Superior temporal gyrus (tissue), 1 donor: ENCODE results near the gene IQSEC3.

Experiments
- DNase-seq: peaks from one replicate; pipeline ENCODE4 v3.0.0-alpha.2; 2016; ENCODE audit errors: extremely low spot score

IQSEC3 gene

DNA sequence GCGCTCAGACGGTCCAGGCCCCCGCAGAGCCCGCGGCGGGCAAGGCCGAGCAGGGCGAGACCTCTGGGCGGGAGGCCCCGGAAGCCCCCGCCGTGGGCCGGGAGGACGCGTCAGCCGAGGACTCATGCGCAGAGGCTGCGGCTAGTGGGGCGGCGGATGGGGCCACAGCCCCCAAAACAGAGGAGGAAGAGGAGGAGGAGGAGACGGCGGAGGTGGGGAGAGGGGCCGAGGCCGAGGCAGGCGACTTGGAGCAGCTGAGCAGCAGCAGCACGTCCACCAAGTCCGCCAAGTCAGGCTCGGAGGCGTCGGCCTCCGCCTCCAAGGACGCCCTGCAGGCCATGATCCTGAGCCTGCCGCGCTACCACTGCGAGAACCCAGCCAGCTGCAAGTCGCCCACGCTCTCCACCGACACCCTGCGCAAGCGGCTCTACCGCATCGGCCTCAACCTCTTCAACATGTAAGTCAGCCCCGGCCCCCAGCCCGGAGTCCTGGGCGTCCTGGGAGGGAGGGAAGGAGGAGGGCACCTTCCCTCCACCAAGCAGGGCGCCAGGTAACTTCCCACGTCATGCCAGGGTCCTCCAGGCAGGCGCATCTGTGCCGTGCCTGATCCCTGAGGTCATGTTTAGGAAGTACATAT lies 72.4 kb downstream of the IQSEC3 start:
- no peak for DNase-seq

DNA sequence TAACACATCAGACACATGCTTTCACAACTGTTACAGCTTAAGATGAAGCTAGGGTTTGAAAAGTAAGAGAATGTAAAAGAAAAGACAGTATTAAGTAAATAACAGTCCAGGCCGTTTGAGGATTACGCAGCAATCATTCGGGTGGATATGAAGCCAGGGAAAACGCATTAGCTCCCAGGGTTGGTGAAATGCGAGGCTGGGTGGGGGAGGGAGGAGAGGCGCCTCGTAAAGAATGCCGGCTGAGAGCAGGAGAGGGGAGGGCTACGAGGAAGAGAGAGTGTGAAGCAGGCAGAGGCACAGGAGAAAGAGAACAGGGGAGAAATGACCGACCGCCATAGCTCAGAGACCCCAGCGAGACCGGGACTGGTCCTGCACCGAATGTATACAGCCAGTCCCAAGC lies 73.0 kb downstream of the IQSEC3 start:
- no peak for DNase-seq

DNA sequence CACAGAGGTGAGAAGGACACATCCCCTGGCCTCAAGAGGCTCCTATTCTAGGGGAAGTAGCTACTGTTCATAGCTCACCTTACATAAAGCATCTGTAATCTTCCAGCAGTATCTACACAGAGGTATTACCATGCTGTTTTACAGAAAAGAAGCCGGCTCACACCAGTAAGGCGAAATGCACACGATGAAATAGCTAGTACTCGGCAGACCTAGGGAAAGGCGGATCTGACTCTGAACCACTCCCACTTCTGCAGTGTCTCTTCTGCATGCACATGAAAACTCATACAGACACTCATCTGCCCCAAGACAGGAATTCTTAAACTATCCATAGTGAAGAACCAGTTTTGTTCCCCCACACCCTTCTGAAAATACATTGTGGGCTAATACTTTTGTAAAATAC lies 73.6 kb downstream of the IQSEC3 start:
- DNase-seq = no peak

DNA sequence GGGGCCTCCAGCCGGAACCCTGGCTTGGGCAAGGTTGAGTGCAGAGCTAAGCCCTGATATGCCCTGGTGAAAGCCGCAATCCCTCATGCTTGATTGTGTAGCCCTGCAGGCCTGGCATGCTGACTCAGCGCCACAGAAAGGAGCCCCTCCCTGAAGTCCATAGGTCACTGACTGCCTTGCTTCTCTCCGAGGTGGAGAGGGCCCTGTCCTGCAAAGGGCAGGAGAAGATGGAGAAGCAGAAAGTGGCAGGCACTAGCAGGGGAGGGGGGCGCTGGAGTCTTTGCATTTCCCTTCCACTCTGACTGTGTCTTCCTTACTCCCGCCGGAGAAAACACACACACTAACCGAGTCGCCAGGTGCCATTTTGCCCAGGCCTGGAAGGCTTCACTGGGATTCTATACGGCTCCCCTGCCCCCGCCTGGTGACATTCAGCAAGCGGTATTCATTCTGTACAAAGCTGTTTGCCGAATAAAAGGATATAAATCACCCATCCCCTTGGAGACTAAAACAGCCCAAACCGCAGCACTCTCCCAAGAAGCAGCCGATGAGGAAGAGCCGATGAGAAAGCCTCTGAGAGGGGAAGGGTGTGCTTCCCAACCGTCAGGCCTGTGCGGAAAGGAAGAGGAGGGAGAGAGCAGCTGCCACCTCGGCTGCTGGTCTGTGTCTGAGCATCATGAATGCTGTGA lies 77.5 kb downstream of the IQSEC3 start:
- no peak for DNase-seq

DNA sequence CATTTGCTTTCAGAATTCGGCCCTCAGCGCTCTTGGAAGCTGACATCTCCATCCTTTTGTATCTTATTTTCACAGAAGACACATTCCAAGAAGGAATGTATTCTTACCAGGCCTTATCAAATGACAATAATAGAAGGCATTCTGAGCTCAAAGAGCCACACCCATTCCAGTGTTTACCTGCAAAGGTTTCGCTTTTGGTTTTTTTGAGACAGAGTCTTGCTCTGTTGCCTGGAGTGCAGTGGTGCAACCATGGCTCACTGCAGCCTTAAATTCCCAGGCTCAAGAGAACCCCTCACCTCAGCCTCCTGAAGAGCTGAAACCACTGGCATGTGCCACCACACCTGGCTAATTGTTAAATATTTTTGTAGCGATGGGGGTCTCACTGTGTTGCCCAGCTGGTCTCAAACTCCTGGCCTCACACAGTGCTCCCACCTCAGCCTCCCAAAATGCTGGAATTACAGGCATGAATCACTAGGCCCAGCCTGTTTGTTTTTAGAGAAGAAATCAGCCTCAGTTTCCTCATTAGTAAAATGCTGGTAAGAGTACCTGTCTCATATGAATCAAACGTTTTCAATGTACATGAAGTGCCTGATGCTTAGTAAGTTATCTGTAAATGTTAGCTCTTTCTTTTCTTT lies 78.2 kb downstream of the IQSEC3 start:
- DNase-seq = no peak

DNA sequence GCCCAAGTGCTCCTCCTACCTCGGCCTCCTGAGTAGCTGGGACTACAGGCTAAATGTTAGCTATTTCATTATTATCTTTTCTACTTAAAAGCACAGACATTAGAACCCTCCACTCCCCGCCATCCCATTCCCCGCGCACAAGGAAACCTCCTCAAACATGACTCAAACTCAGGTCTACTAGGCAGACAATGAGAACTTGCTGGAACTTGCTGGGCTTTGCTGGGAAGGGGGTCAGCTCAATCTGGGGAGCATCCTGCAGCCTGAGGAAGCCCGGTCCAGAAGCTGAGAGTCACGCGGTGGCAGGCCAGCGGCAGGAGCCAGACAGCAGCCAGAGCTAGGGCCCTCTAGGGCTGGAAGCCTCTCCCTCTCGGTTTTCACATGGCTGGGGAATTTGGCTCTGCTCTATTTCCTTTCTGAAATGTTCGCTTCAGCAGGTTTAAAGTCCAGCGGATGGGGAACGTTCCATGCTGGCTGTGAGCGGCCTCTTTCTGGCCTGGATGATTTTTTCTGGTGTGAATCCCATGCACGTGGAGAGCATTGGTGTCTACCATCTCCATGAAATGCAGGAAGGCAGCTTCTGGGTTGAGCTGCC lies 78.9 kb downstream of the IQSEC3 start:
- DNase-seq = no peak

DNA sequence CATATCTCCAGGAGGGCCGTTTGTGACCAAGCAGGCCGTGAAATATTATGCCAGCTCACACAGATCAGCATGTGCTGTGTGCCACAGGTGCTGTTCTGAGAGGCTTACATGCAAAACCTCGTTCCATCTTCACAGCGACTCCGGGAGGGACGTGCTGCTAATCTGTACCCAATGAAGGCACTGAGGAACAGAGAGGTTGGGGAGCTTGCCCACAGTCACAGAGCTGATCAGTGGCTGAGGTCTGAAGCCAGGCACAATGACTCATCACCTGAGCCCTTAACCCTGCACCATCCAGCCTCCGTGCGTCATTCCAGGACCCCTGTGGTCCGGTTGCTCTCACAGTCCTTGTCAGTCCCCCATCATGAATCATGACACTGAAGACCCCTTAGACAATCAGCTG lies 80.7 kb downstream of the IQSEC3 start:
- DNase-seq = no peak

DNA sequence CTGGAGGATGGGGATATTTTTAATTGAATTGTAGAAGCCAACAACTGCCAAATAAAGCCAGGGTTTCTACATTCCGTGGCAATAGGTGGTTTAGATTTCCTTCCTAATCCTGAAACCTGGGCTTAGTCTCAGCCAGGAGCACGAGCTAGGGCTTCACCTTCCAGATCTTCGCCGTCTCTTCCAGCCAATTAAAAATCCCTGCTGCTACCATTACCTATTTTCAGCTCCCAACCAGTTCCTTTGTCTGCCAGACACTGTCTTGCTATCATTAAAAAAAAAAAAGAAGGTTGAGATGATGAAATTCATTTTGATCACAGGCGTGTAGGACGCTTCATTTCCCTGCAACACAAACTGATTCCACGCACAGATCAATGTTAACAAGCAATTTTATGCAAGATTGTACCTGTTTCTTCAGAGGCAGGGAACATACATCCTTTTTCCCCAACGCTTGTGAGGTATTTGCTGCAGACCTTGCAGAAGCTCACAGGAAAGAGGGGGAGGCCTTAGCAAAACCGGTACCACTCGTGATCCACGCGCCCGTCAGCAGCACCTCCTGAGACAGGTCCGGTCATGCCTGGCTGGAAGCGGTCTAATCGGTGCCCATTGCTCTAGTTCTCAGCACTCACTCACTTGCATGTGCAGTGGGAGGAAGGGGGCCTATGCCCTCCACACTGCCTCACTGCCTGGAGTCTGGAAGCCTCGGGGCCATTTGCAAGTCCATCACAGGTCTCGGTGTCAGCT lies 82.3 kb downstream of the IQSEC3 start:
- no peak for DNase-seq

DNA sequence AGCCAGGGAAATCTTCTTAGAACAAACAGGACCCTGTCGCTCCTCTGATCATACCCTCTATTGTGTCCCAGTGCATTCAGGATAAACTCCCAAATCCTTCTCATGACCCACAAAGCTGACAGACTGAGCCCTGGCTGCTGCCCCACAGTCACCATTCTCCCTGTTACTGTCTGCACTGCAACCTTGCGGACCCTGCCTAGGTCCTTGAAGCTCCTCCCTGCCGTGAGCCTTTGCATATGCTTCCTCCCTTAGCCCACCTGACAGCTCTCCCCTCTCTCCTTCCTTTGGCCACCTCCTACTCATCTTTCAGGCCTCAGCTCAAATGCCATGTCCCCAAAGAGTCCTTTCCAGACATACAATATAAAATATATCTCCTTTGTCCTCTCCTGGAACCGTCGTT lies 85.0 kb downstream of the IQSEC3 start:
- DNase-seq = no peak

DNA sequence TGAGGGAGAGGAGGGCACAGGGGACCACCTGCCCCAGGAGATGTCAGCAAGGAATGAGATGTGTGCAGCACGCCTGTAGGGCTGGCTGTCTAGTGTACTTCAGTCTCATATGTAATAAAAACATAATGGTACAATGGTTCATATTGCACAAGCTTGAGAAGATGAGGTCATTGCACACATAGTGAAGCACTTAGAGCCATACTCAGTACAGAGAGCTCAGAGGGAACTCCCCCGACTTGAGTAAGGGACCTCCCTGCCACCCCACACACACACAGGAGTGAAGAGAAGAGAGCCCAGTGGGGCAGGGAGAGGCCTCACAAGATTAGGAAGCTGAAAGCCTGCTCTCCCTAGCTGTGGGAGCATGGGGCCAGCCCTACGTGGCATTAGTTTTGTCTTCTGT lies 85.9 kb downstream of the IQSEC3 start:
- no peak for DNase-seq

DNA sequence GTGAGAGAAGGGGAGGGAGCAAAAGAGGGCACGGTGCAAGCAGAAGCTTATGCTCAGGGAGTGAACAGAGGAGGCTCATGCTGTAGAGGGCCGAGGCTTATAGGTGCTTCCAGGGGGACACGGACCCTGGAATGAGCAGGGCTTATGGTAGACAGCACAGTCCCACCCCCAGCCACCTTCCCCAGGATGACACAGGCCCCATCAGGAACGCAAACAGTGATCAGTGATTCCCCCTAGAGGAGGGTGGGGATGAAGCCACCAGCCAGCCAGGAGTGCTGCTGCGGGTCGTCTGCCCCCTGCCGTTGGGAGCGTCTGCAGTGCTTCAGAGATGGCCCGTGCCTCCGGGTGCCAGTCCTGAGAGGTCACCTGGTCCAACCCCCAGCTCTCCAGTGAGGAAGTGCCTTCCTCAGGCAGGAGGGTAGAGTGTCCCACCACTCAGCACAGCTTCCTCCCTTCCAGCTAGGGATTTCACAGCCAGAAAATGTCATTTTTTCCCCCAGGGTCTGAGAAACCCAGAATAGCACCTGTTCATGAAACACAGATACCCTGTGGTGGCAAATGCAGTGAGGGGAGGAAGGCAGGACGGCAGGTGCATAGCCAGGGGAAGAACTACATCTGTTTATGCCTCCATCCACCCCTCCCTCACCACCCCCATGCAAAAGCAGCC lies 86.6 kb downstream of the IQSEC3 start:
- DNase-seq = no peak

DNA sequence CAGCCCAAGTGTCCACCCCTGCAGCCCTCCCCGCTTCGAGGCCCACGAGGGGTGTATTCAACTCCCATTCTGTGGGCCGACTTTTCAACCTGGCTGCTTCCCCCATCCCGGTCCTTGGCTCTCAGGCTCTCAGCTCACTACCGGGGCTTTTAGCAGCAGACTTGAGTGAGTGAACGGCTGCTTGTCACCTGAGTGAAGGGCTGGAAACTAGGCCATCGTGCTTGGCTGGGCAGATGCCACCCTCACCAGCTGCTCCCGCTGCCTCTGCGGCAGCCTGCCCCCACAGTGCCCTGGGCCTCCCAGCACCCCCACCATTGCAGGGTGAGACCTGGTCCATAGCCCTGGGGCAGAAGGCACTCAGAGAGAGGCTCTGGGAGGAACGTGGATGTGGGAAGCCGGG lies 87.5 kb downstream of the IQSEC3 start:
- DNase-seq = no peak

DNA sequence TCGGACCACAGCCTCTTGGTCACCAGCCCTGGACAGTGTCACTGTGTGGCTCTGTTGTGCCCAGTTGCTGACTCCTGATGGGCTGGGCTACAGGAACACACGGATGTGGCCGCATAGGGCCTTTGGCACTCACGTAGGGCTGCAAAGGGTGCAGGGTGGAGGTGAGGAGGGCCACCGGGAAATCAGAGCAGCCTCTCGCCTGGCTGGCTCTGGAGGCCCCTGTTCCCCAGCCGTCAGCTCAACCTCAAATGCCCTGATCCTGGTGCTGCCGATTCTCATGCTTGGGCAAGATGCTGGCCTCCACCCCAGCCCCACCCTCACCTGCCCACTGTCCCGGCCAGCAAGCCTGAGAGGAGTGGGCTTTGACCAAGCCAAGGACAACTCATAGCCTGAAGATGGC lies 88.4 kb downstream of the IQSEC3 start:
- DNase-seq = no peak

DNA sequence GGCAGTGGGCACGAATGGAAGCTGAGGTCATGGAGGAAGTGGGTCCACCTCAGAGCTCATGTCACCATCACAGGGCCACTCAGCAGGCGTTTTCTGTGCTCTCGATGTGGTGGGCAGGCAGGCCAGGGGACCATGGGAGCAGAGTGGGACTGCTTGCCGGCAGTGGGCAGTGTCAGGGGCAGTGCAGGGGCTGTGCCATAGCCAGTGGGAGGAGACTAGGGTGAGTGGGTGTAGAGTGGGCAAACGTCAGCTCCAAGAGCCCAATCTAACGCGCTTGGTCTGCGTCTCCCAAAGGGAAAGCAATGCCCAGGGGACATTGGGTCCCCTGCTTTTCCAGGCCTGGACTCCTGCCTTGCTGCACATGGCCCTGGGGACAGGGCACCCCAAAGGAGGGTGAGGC lies 89.1 kb downstream of the IQSEC3 start:
- no peak for DNase-seq

DNA sequence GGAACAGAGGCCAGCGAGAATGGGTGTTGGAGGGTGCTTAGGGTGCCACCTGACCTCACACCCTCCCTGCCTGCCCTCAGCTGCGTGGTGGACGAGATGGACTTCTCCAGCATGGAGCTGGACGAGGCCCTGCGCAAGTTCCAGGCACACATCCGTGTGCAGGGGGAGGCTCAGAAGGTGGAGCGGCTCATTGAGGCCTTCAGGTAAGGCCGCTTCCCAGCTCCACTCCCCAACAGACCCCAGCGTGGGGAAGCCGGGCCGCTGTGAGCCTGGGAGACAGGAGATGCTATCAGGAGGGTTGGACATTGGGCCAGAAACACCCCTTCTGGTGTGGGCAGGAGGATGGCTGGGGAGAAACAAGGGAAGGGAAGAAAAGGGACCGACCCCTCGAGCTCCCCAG lies 90.4 kb downstream of the IQSEC3 start:
- no peak for DNase-seq

DNA sequence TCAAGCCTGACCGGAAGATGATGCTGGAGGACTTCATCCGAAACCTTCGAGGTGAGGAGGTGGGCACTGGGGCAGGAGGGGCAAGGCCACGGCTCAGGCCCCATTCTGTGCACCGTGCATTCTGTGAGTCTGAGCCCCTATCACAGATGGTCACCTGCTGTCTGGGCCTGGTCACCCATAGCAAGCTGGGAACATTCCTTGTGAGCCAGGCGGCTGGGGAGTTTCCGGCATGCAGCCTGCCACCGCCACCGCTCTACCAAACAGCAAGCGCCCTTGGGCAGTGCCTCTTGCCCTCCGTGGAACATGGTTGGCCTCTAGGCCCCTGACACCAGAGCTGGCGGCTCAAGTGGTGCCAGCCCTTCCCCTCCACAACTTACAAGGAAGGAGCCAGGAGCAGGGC lies 91.1 kb downstream of the IQSEC3 start:
- DNase-seq = no peak

DNA sequence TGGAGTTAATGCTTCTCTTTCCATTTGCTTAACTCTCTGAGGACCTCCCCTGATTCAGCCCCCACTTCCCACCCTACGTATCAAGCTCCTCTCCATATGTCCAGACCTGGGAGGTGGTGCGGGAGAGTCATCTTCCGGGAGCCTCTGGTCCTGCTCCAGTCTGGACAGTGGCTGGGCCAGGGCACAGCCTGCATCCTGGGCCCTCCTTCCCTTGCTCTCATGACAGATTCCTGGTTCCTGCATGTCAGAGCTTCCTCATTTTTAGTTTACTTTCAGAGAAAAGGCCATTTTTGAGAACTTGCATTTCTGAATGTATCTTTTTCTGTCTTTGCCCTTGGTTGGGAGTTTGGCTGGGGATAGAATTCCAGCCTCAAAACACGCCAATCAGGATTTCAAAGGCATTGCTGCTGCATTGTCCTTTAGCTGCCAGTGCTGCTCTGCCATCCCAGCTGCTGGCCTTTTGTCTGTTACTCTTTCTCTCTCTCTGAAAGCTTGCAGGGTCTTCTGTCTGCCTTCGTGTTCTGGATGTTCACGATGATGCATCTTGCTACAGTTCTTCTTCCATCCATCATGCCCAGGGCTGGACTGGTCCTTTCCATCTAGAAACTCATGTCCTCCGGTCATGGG lies 92.7 kb downstream of the IQSEC3 start:
- DNase-seq = no peak

DNA sequence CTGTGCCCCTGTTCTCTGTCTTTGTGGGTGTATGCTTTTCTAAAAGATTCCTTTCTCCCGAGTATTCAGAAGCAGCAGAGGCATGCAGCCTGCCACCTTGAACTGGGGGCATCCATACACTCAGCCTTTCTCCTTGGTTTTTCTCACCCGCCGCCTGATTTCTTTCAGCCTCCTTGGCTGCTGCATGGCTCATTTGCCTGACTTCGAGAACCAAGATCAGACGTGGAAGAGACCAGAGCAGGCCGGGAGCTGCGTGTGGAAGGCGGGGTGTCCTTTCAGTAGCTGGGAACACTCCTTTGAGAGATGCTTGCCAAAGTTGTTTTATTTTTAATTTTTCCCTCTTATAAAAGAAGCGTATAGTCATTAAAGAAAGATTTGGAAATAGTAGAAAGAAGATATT lies 94.3 kb downstream of the IQSEC3 start:
- DNase-seq = no peak

DNA sequence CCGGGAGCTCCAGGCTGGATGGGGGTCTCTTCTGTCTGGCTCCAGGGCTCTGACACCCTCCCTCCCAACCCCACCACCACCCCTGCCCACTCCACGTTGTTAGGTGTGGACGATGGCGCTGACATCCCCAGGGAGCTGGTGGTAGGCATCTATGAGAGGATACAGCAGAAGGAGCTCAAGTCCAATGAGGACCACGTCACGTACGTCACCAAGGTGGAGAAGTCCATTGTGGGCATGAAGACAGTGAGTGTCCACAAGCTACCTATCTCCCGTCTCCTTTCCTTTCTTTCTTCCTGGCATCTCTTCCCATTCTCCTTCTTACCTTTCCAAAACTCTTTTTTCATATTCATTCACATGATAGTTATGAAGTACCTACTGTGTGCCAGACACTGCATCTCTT lies 95.3 kb downstream of the IQSEC3 start:
- DNase-seq = no peak

DNA sequence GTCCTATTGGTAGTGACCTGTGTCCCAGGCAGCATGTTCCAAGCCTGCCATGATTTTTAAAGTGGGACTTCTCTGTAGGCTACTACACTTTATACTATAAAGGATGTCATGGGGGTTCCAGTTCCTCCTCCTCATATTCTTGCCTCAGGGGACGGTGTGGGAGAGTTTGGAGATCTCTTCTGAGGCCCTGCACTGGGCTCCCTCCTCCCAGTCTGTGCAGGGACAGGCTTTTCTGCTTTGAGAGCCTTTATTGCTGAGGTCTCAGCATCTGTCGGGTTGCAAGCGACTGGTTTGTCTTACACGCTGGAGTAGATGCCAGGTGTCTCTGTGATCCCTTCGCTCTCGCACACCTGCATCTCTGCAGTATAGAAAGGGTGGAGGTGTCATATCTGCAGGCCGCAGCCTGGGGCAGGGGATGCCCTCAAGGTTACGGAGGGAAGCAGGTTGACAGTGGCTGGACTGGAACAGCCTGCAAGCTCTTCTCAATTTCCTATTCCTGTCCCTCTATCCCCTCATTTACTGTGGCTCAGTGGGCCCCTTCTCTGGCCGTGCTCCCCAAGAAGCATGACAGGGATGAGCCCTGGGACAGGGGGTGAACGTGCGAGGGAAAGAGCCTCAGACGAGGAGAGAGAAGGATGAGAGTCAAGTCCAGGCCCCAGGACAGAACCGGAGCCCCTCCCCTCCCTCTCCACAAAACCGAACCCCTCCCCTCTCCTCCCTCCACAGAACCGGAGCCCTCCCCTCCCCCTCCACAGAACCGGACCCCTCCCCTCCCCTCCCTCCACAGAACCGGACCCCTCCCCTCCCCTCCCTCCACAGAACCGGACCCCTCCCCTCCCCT lies 96.1 kb downstream of the IQSEC3 start:
- DNase-seq = no peak
